MG63 (cell line): ENCODE measurements around the gene HRCT1. TPM values are rescaled to one million over a fixed set of nuclear protein-coding genes. Genes with fewer than 3 reads are reported as not detected.
"Not testable (repeated sequence)": the region's sequence is repeated elsewhere in the genome, so short reads cannot be mapped to it uniquely, and the experiment has no call there.

Source experiments
- DNase-seq: peaks from one replicate; pipeline ENCODE4 v3.0.0-alpha.2; 2020
- H3K27me3 ChIP-seq: fragments of 250-450 bp; sonication (Bioruptor Pico); 2 replicates; pipeline ENCODE4 v1.5.1; 2020; ENCODE audit warnings: mild to moderate bottlenecking, moderate library complexity
- H3K36me3 ChIP-seq: fragments of 250-450 bp; sonication (Bioruptor Pico); 2 replicates; pipeline ENCODE4 v1.5.1; 2020; ENCODE audit warnings: mild to moderate bottlenecking, moderate library complexity
- H3K4me3 ChIP-seq: fragments of 250-450 bp; sonication (Bioruptor Pico); 2 replicates; pipeline ENCODE4 v1.5.1; 2020; ENCODE audit warnings: mild to moderate bottlenecking, moderate library complexity
- H3K9me3 ChIP-seq: fragments of 250-450 bp; sonication (Bioruptor Pico); 2 replicates; pipeline ENCODE4 v1.5.1; 2020; ENCODE audit warnings: mild to moderate bottlenecking, moderate library complexity
- total RNA-seq: library from RNA; depleted of rRNA; stranded (reverse); fragments of >200 nt; shearing (Covaris generic); gene quantifications from 2 replicates; pipeline ENCODE4 v1.2.3, GENCODE V29; 2014; ENCODE audit warnings: low replicate concordance

The HRCT1 gene
- total RNA-seq, 1 experiment from 2014 or later = 617 TPM

- Histone ChIP-seq H3K36me3 (no peaks in the 10 kb centered on the region), H3K27me3 (no peaks in the 10 kb centered on the region), H3K4me3 (no peak overlapping the region), H3K9me3 (no peaks in the 10 kb centered on the region)
- no peak for DNase-seq
Observed at GRCh38 chr9:35929453-35929718, 23.4 kb downstream of the HRCT1 start.

GRCh38 chr9:35930521-35930920, 24.5 kb downstream of the HRCT1 start:
- Histone ChIP-seq H3K27me3 (no peaks in the 10 kb centered on the region), H3K4me3 (no peak overlapping the region), H3K36me3 (no peaks in the 10 kb centered on the region), H3K9me3 (no peaks in the 10 kb centered on the region)
- DNase-seq = no peak

GRCh38 chr9:35930989-35931388, 25.0 kb downstream of the HRCT1 start:
- DNase-seq = no peak

GRCh38 chr9:35932735-35933134, 26.7 kb downstream of the HRCT1 start:
- Histone ChIP-seq H3K4me3 (no peak overlapping the region), H3K27me3 (no peaks in the 10 kb centered on the region), H3K9me3 (peaks cover 8% of the 10 kb centered on the region), H3K36me3 (peaks cover 7% of the 10 kb centered on the region; the same call in 1 of the 2 replicates)
- no peak for DNase-seq

More at GRCh38 chr9:35930989-35931388, 25.0 kb downstream of the HRCT1 start:
- H3K27me3 ChIP-seq = no peaks in the 10 kb centered on the region
- H3K9me3 ChIP-seq = no peaks in the 10 kb centered on the region
- H3K36me3 ChIP-seq = no peaks in the 10 kb centered on the region
- H3K4me3 ChIP-seq = no peak overlapping the region

- H3K9me3 ChIP-seq = peaks cover 8% of the 10 kb centered on the region
- peaks cover 7% of the 10 kb centered on the region; the same call in 1 of the 2 replicates for H3K36me3 ChIP-seq
- no peak overlapping the region for H3K4me3 ChIP-seq
- no peak for DNase-seq
- H3K27me3 ChIP-seq = no peaks in the 10 kb centered on the region
Observed at GRCh38 chr9:35933550-35934067, 27.6 kb downstream of the HRCT1 start.

- DNase-seq = peak; percentile 87
Observed at GRCh38 chr9:35934069-35934468, 28.1 kb downstream of the HRCT1 start.

GRCh38 chr9:35935261-35935660, 29.3 kb downstream of the HRCT1 start:
- H3K27me3 ChIP-seq = no peaks in the 10 kb centered on the region
- peaks cover 8% of the 10 kb centered on the region for H3K9me3 ChIP-seq
- H3K36me3 ChIP-seq = peaks cover 7% of the 10 kb centered on the region; the same call in 1 of the 2 replicates
- no peak overlapping the region for H3K4me3 ChIP-seq
- no peak for DNase-seq

More at GRCh38 chr9:35934069-35934468, 28.1 kb downstream of the HRCT1 start:
- not testable (repeated sequence) for H3K27me3 ChIP-seq, H3K4me3 ChIP-seq, H3K9me3 ChIP-seq, H3K36me3 ChIP-seq

GRCh38 chr9:35935755-35936509, 29.9 kb downstream of the HRCT1 start:
- H3K4me3 ChIP-seq = no peak overlapping the region
- no peaks in the 10 kb centered on the region for H3K27me3 ChIP-seq
- peaks cover 8% of the 10 kb centered on the region for H3K9me3 ChIP-seq
- DNase-seq = peak; percentile 70
- H3K36me3 ChIP-seq = peaks cover 7% of the 10 kb centered on the region; the same call in 1 of the 2 replicates

- H3K9me3 ChIP-seq = peaks cover 8% of the 10 kb centered on the region
- H3K4me3 ChIP-seq = no peak overlapping the region
- peaks cover 7% of the 10 kb centered on the region; the same call in 1 of the 2 replicates for H3K36me3 ChIP-seq
- no peak for DNase-seq
- H3K27me3 ChIP-seq = no peaks in the 10 kb centered on the region
Observed at GRCh38 chr9:35937227-35937626, 31.2 kb downstream of the HRCT1 start.

- peaks cover 7% of the 10 kb centered on the region; the same call in 1 of the 2 replicates for H3K36me3 ChIP-seq
- H3K27me3 ChIP-seq = no peaks in the 10 kb centered on the region
- H3K9me3 ChIP-seq = peaks cover 8% of the 10 kb centered on the region
- H3K4me3 ChIP-seq = no peak overlapping the region
- DNase-seq = no peak
Observed at GRCh38 chr9:35938474-35939356, 32.7 kb downstream of the HRCT1 start.

- DNase-seq = no peak
- no peak overlapping the region for H3K4me3 ChIP-seq
- H3K27me3 ChIP-seq = no peaks in the 10 kb centered on the region
- peaks cover 7% of the 10 kb centered on the region; the same call in 1 of the 2 replicates for H3K36me3 ChIP-seq
- peaks cover 8% of the 10 kb centered on the region for H3K9me3 ChIP-seq
Observed at GRCh38 chr9:35939679-35940250, 33.8 kb downstream of the HRCT1 start.

- DNase-seq = no peak
- Histone ChIP-seq H3K27me3 (no peaks in the 10 kb centered on the region), H3K4me3 (no peak overlapping the region)
Observed at GRCh38 chr9:35940458-35941407, 34.7 kb downstream of the HRCT1 start.

GRCh38 chr9:35942286-35942685, 36.3 kb downstream of the HRCT1 start:
- no peaks in the 10 kb centered on the region for H3K27me3 ChIP-seq
- no peak for DNase-seq
- H3K4me3 ChIP-seq = no peak overlapping the region
- H3K36me3 ChIP-seq = peaks cover 2% of the 10 kb centered on the region; the same call in 1 of the 2 replicates
- H3K9me3 ChIP-seq = peaks cover 3% of the 10 kb centered on the region

More at GRCh38 chr9:35940458-35941407, 34.7 kb downstream of the HRCT1 start:
- peaks cover 7% of the 10 kb centered on the region; the same call in 1 of the 2 replicates for H3K36me3 ChIP-seq
- peaks cover 8% of the 10 kb centered on the region for H3K9me3 ChIP-seq

GRCh38 chr9:35944173-35944572, 38.2 kb downstream of the HRCT1 start:
- Histone ChIP-seq H3K27me3 (no peaks in the 10 kb centered on the region), H3K9me3 (no peaks in the 10 kb centered on the region), H3K4me3 (no peak overlapping the region), H3K36me3 (no peaks in the 10 kb centered on the region)
- DNase-seq = no peak

- H3K27me3 ChIP-seq = no peaks in the 10 kb centered on the region
- no peak overlapping the region for H3K4me3 ChIP-seq
- no peaks in the 10 kb centered on the region for H3K9me3 ChIP-seq
- DNase-seq = no peak
- no peaks in the 10 kb centered on the region for H3K36me3 ChIP-seq
Observed at GRCh38 chr9:35944841-35945240, 38.8 kb downstream of the HRCT1 start.
